ENCODE data around the gene RYK.

GRCh38 chr3:134146666-134147065 is 104.0 kb downstream of the RYK start:
- TF ChIP-seq, protein P1, sequence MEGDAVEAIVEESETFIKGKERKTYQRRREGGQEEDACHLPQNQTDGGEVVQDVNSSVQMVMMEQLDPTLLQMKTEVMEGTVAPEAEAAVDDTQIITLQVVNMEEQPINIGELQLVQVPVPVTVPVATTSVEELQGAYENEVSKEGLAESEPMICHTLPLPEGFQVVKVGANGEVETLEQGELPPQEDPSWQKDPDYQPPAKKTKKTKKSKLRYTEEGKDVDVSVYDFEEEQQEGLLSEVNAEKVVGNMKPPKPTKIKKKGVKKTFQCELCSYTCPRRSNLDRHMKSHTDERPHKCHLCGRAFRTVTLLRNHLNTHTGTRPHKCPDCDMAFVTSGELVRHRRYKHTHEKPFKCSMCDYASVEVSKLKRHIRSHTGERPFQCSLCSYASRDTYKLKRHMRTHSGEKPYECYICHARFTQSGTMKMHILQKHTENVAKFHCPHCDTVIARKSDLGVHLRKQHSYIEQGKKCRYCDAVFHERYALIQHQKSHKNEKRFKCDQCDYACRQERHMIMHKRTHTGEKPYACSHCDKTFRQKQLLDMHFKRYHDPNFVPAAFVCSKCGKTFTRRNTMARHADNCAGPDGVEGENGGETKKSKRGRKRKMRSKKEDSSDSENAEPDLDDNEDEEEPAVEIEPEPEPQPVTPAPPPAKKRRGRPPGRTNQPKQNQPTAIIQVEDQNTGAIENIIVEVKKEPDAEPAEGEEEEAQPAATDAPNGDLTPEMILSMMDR (IDR thresholded peaks at IDR 0.05), result no peak
- TF ChIP-seq POLR2AphosphoS5 (IDR thresholded peaks at IDR 0.05), result no peak

Data from gastroesophageal sphincter (tissue), 3 donors.